Astrocyte (in vitro differentiated cells and primary cell): ENCODE results near the gene STXBP5. TPM values are rescaled to one million over a fixed set of nuclear protein-coding genes. Genes with fewer than 3 reads are reported as not detected.

Experiments
- DNase-seq: peaks from one replicate; pipeline ENCODE4 v3.0.0-alpha.2; 2010; ENCODE audit warnings: low read depth
- FAIRE-seq: peaks from 2 replicates; lab custom pipeline; 2011; peaks lifted over from hg19 to GRCh38; lab: Jason Lieb, UNC
- H2AFZ ChIP-seq: 2 replicates; pipeline ENCODE4 v1.6.0; 2012; ENCODE audit warnings: low read depth, low read length, inconsistent platforms
- H3K27ac ChIP-seq: 2 replicates; pipeline ENCODE4 v1.5.1; 2011; ENCODE audit warnings: low read depth, low read length, inconsistent platforms
- H3K27me3 ChIP-seq: 2 replicates; pipeline ENCODE4 v1.6.0; 2011; ENCODE audit warnings: low read length, inconsistent platforms; ENCODE audit not compliant: insufficient read depth
- H3K36me3 ChIP-seq: 2 replicates; pipeline ENCODE4 v1.5.1; 2011; ENCODE audit warnings: low read length, inconsistent platforms; ENCODE audit not compliant: insufficient read depth
- H3K4me1 ChIP-seq: 2 replicates; pipeline ENCODE4 v1.5.1; 2011; ENCODE audit warnings: low read length, inconsistent platforms; ENCODE audit not compliant: insufficient read depth
- H3K4me2 ChIP-seq: 2 replicates; pipeline ENCODE4 v1.6.0; 2012; ENCODE audit warnings: low read length, inconsistent platforms
- H3K4me3 ChIP-seq: 2 replicates; pipeline ENCODE4 v1.5.1; 2011; ENCODE audit warnings: low read depth, mild to moderate bottlenecking, low read length, inconsistent platforms; ENCODE audit not compliant: insufficient read depth
- H3K79me2 ChIP-seq: 2 replicates; pipeline ENCODE4 v1.6.0; 2012; ENCODE audit warnings: mild to moderate bottlenecking, low read length, inconsistent platforms; ENCODE audit not compliant: insufficient read depth
- H3K9ac ChIP-seq: 2 replicates; pipeline ENCODE4 v1.6.0; 2012; ENCODE audit warnings: mild to moderate bottlenecking, low read length, inconsistent platforms
- H3K9me3 ChIP-seq: 2 replicates; pipeline ENCODE4 v1.5.1; 2012; ENCODE audit warnings: low read depth, mild to moderate bottlenecking, low read length, inconsistent platforms; ENCODE audit not compliant: insufficient read depth
- H4K20me1 ChIP-seq: 2 replicates; pipeline ENCODE4 v1.6.0; 2012; ENCODE audit warnings: low read length, inconsistent platforms; ENCODE audit not compliant: insufficient read depth
- H3K27ac Mint-ChIP-seq: one replicate; pipeline ENCODE4 v1.8.0; 2021; ENCODE audit warnings: mild to moderate bottlenecking, mixed read lengths; ENCODE audit not compliant: unreplicated experiment
- H3K27me3 Mint-ChIP-seq: one replicate; pipeline ENCODE4 v1.8.0; 2021; ENCODE audit warnings: low read depth, mixed read lengths; ENCODE audit not compliant: unreplicated experiment
- H3K36me3 Mint-ChIP-seq: one replicate; pipeline ENCODE4 v1.8.0; 2021; ENCODE audit warnings: low read depth, mixed read lengths; ENCODE audit not compliant: unreplicated experiment
- H3K4me1 Mint-ChIP-seq: one replicate; pipeline ENCODE4 v1.8.0; 2021; ENCODE audit warnings: low read depth, mixed read lengths; ENCODE audit not compliant: unreplicated experiment
- H3K4me3 Mint-ChIP-seq: one replicate; pipeline ENCODE4 v1.8.0; 2021; ENCODE audit warnings: mild to moderate bottlenecking, moderate library complexity, mixed read lengths; ENCODE audit not compliant: unreplicated experiment
- H3K9me3 Mint-ChIP-seq: one replicate; pipeline ENCODE4 v1.8.0; 2021; ENCODE audit warnings: mild to moderate bottlenecking, mixed read lengths; ENCODE audit not compliant: unreplicated experiment
- CTCF ChIP-seq: IDR thresholded peaks from 2 replicates; pipeline ENCODE4 v1.5.1; 2011; ENCODE audit warnings: low read depth, mild to moderate bottlenecking, inconsistent platforms, low read length, moderate library complexity; ENCODE audit not compliant: insufficient read depth
- EZH2 ChIP-seq: IDR thresholded peaks from 2 replicates; pipeline ENCODE4 v1.6.1; 2012; ENCODE audit warnings: mild to moderate bottlenecking, low read length, inconsistent platforms; ENCODE audit not compliant: insufficient read depth
- total RNA-seq: library from RNA; stranded (reverse); gene quantifications from 2 replicates; pipeline ENCODE4 v1.2.1, GENCODE V29; 2021

Gene STXBP5
- total RNA-seq, 1 donor from 2014 or later, result 25.7 TPM

GRCh38 chr6:147234685-147235084 is 30.5 kb downstream of the STXBP5 start:
- Histone ChIP-seq H3K4me2 (no peak overlapping the region), H3K27me3 (no peaks in the 10 kb centered on the region), H3K4me1 (no peaks in the 10 kb centered on the region), H3K36me3 (no peaks in the 10 kb centered on the region), H3K9ac (no peak overlapping the region), H3K4me3 (no peak overlapping the region), H3K27ac (no peak overlapping the region), H4K20me1 (no peaks in the 10 kb centered on the region), H3K79me2 (peaks cover 6% of the 10 kb centered on the region), H3K9me3 (no peaks in the 10 kb centered on the region), H2AFZ (no peak overlapping the region)
- H3K27me3 Mint-ChIP-seq, result no peaks in the 10 kb centered on the region
- no peak overlapping the region for H3K27ac Mint-ChIP-seq
- no peak overlapping the region for H3K4me3 Mint-ChIP-seq
- H3K36me3 Mint-ChIP-seq, result peaks cover 10% of the 10 kb centered on the region
- H3K9me3 Mint-ChIP-seq, result no peaks in the 10 kb centered on the region
- no peak for FAIRE-seq
- TF ChIP-seq EZH2 (no peak), CTCF (no peak)
- no peaks in the 10 kb centered on the region for H3K4me1 Mint-ChIP-seq
- no peak for DNase-seq

DNA sequence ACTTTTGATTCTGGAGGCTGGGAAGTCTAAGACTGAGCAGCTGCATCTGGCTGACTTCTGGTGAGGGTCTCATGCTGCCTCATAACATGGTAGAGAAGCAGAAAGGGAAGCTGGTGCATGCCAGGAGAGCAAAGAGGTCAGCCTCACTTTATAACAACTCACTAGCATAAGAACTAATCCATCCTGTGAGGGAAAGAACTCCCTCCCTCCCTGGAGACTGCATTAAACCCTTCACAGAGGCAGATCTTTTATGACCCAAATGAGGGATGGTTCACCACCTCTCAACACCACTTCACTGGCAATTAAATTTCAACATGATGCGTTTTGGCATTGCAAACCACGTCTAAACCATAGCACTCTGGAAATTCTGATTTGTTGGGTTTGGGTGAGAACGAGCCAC is 33.9 kb downstream of the STXBP5 start:
- Mint-ChIP-seq H3K4me1 (no peaks in the 10 kb centered on the region), H3K4me3 (no peak overlapping the region), H3K36me3 (peaks cover 10% of the 10 kb centered on the region), H3K27me3 (no peaks in the 10 kb centered on the region), H3K27ac (no peak overlapping the region), H3K9me3 (no peaks in the 10 kb centered on the region)
- no peaks in the 10 kb centered on the region for H3K4me1 ChIP-seq
- H3K4me2 ChIP-seq, result no peak overlapping the region
- FAIRE-seq, result no peak
- no peak overlapping the region for H2AFZ ChIP-seq
- H3K4me3 ChIP-seq, result no peak overlapping the region
- H3K36me3 ChIP-seq, result peaks cover 6% of the 10 kb centered on the region
- no peak overlapping the region for H3K9ac ChIP-seq
- no peaks in the 10 kb centered on the region for H3K27me3 ChIP-seq
- no peak for DNase-seq
- no peak for TF ChIP-seq EZH2
- TF ChIP-seq CTCF, result no peak
- H3K27ac ChIP-seq, result no peak overlapping the region
- H3K79me2 ChIP-seq, result peaks cover 3% of the 10 kb centered on the region
- no peaks in the 10 kb centered on the region for H4K20me1 ChIP-seq
- no peaks in the 10 kb centered on the region for H3K9me3 ChIP-seq

DNA sequence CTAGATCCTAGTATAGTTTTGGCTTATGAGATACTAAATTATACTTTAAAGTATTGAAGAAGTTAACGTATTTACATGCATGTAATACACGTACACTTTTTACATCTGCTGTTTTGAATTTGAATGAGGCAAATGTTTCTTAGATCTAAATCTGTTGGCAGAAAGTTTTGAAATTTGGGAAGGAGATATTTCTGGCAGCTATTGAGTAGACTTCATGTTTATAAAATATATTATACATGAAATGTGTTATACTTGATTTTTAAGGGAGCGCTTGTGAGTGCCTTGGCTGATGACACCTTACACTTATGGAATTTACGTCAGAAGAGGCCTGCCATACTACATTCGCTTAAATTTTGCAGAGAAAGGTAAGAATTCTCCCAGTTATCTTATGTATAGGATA is 34.7 kb downstream of the STXBP5 start:
- no peak overlapping the region for H3K4me3 Mint-ChIP-seq
- Histone ChIP-seq H3K4me3 (no peak overlapping the region), H3K9ac (no peak overlapping the region), H3K27ac (no peak overlapping the region), H3K9me3 (no peaks in the 10 kb centered on the region), H3K79me2 (peaks cover 3% of the 10 kb centered on the region), H3K4me2 (no peak overlapping the region), H4K20me1 (no peaks in the 10 kb centered on the region), H3K36me3 (peaks cover 8% of the 10 kb centered on the region), H2AFZ (no peak overlapping the region), H3K4me1 (no peaks in the 10 kb centered on the region), H3K27me3 (no peaks in the 10 kb centered on the region)
- H3K36me3 Mint-ChIP-seq, result peaks cover 10% of the 10 kb centered on the region
- H3K9me3 Mint-ChIP-seq, result no peaks in the 10 kb centered on the region
- H3K27me3 Mint-ChIP-seq, result no peaks in the 10 kb centered on the region
- DNase-seq (no peak), FAIRE-seq (no peak)
- H3K4me1 Mint-ChIP-seq, result no peaks in the 10 kb centered on the region
- H3K27ac Mint-ChIP-seq, result no peak overlapping the region
- TF ChIP-seq CTCF, result no peak
- TF ChIP-seq EZH2, result no peak
